HepG2 (cell line): Measurements from ENCODE around the gene KCTD14. TPM values are rescaled to one million over a fixed set of nuclear protein-coding genes. Genes with fewer than 3 reads are reported as not detected.

Experiments used
- CBX1 ChIP-seq: IDR thresholded peaks from one replicate; pipeline ENCODE4 v1.6.1; 2016; ENCODE audit warnings: antibody characterized with exemption, low read depth
- FUBP1 ChIP-seq: sonication (generic); formaldehyde crosslinking; IDR thresholded peaks from 2 replicates; pipeline ENCODE4 v1.5.1; 2020; ENCODE audit warnings: missing genetic modification reagents, mild to moderate bottlenecking, borderline replicate concordance
- GMEB1 ChIP-seq: sonication (generic); formaldehyde crosslinking; IDR thresholded peaks from 2 replicates; pipeline ENCODE4 v1.5.1; 2020; ENCODE audit warnings: missing genetic modification reagents, mild to moderate bottlenecking, borderline replicate concordance
- HNF1B ChIP-seq: sonication (generic); formaldehyde crosslinking; IDR thresholded peaks from 2 replicates; pipeline ENCODE4 v1.5.1; 2020; ENCODE audit warnings: mild to moderate bottlenecking, moderate library complexity, missing genetic modification reagents
- HOXD1 ChIP-seq: sonication (generic); formaldehyde crosslinking; IDR thresholded peaks from 2 replicates; pipeline ENCODE4 v1.5.0; 2020; ENCODE audit warnings: missing genetic modification reagents
- ISL2 ChIP-seq: sonication (generic); formaldehyde crosslinking; IDR thresholded peaks from 2 replicates; pipeline ENCODE4 v1.5.0; 2020; ENCODE audit warnings: missing genetic modification reagents
- KDM2A ChIP-seq: sonication (generic); formaldehyde crosslinking; IDR thresholded peaks from 2 replicates; pipeline ENCODE4 v1.4.0; 2020; ENCODE audit warnings: low read depth, missing genetic modification reagents, borderline replicate concordance
- KLF16 ChIP-seq, 2 experiments: sonication (generic) in 1 of 2; formaldehyde crosslinking in 1 of 2; IDR thresholded peaks; 2 replicates each; pipeline versions ENCODE4 v1.6.1 to v1.8.0; 2016 to 2023; ENCODE audit warnings: missing genetic modification reagents in 2 of 2, missing compliant biosample characterization in 1 of 2
- LCORL ChIP-seq, 2 experiments: fragments of 450-650 bp in 1 of 2; sonication (generic) in 1 of 2; formaldehyde crosslinking in 1 of 2; IDR thresholded peaks; 2 replicates each; pipeline versions ENCODE4 v1.5.0 to v1.6.1; 2017 to 2020; ENCODE audit warnings: antibody characterized with exemption in 1 of 2, missing genetic modification reagents in 1 of 2
- MEIS1 ChIP-seq: sonication (generic); formaldehyde crosslinking; IDR thresholded peaks from 2 replicates; pipeline ENCODE4 v1.9.0; 2021; ENCODE audit warnings: mild to moderate bottlenecking, missing genetic modification reagents, moderate library complexity, borderline replicate concordance
- NFIB ChIP-seq: sonication (generic); formaldehyde crosslinking; IDR thresholded peaks from 2 replicates; pipeline ENCODE4 v1.9.0; 2021; ENCODE audit warnings: missing genetic modification reagents, mild to moderate bottlenecking, borderline replicate concordance
- PCBP1 ChIP-seq: fragments of 200-400 bp; formaldehyde crosslinking; IDR thresholded peaks from 2 replicates; pipeline ENCODE4 v1.6.1; 2017; ENCODE audit warnings: mild to moderate bottlenecking, low read depth, low read length, borderline replicate concordance
- PITX1 ChIP-seq: sonication (generic); formaldehyde crosslinking; IDR thresholded peaks from 2 replicates; pipeline ENCODE4 v1.5.1; 2020; ENCODE audit warnings: mild to moderate bottlenecking, missing genetic modification reagents
- ZGPAT ChIP-seq: IDR thresholded peaks from 2 replicates; pipeline ENCODE4 v1.6.1; 2016; ENCODE audit warnings: mild to moderate bottlenecking
- ZNF12 ChIP-seq: sonication (generic); formaldehyde crosslinking; IDR thresholded peaks from 2 replicates; pipeline ENCODE4 v1.5.0; 2020; ENCODE audit warnings: missing genetic modification reagents
- ZNF292 ChIP-seq: sonication (generic); formaldehyde crosslinking; IDR thresholded peaks from 2 replicates; pipeline ENCODE4 v1.8.1; 2022; ENCODE audit warnings: mild to moderate bottlenecking, low read depth, missing genetic modification reagents, borderline replicate concordance
- ZNF350 ChIP-seq: sonication (generic); formaldehyde crosslinking; IDR thresholded peaks from 2 replicates; pipeline ENCODE4 v1.4.0; 2020; ENCODE audit warnings: mild to moderate bottlenecking, low read depth, missing genetic modification reagents, borderline replicate concordance
- ZNF501 ChIP-seq: sonication (generic); formaldehyde crosslinking; IDR thresholded peaks from 2 replicates; pipeline ENCODE4 v1.5.1; 2020; ENCODE audit warnings: mild to moderate bottlenecking, moderate library complexity, missing genetic modification reagents
- ZNF512 ChIP-seq: sonication (generic); formaldehyde crosslinking; IDR thresholded peaks from 2 replicates; pipeline ENCODE4 v1.4.0; 2020; ENCODE audit warnings: mild to moderate bottlenecking, missing genetic modification reagents
- ZNF619 ChIP-seq: sonication (generic); formaldehyde crosslinking; IDR thresholded peaks from 2 replicates; pipeline ENCODE4 v1.4.0; 2020; ENCODE audit warnings: mild to moderate bottlenecking, missing genetic modification reagents
- polyA plus RNA-seq, 8 experiments: library from polyadenylated mRNA; depleted of rRNA in 3 of 8; stranded (reverse) in 7 of 8; unstranded in 1 of 8; fragments of >200 nt; fragmentation: Illumina TruSeq in 4 of 8; extraction: Trizol in 4 of 8; gene quantifications; 2 replicates each; pipeline versions ENCODE4 v1.2.1 to v1.2.3, GENCODE V29; 2011 to 2016; ENCODE audit warnings: low read depth in 4 of 8, missing spikeins in 1 of 8, mixed read lengths in 1 of 8; ENCODE audit not compliant: insufficient read depth in 1 of 8
- total RNA-seq, 5 experiments: library from RNA; depleted of rRNA; stranded (reverse); fragments of >200 nt; fragmentation: Illumina TruSeq; extraction: Trizol; gene quantifications; 2 replicates each; pipeline ENCODE4 v1.2.3, GENCODE V29; 2016; ENCODE audit warnings: low read depth in 1 of 5

The KCTD14 gene
- total and polyA plus RNA-seq, 2 of the 13 experiments (the other 11 are each of a cell fraction or from before 2014, with no cell fraction given) = 10.3 to 15.6 TPM

- TF ChIP-seq PITX1 (CRISPR knock-in tag) (peak; percentile 63; the same call in 1 of the 2 replicates), HNF1B (CRISPR knock-in tag) (peak; percentile 62; the same call in 1 of the 2 replicates), ZNF512 (CRISPR knock-in tag) (peak; percentile 80; the same call in 1 of the 2 replicates), NFIB (CRISPR knock-in tag) (peak; percentile 69; the same call in 1 of the 2 replicates), ZNF619 (CRISPR knock-in tag) (0 out of 2 replicates have a peak, but pooled peaks have one; percentile 78), ZNF350 (CRISPR knock-in tag) (peak; percentile 85; the same call in 1 of the 2 replicates), ZNF292 (CRISPR knock-in tag) (peak; percentile 35; the same call in 1 of the 2 replicates), CBX1 (peak; percentile 16), HOXD1 (CRISPR knock-in tag) (0 out of 2 replicates have a peak, but pooled peaks have one; percentile 22), KDM2A (CRISPR knock-in tag) (peak; percentile 82), ZNF501 (CRISPR knock-in tag) (peak; percentile 83), PCBP1 (no peak), ISL2 (CRISPR knock-in tag) (peak; percentile 58; the same call in 1 of the 2 replicates), KLF16 (CRISPR knock-in tag; IDR thresholded peaks at IDR 0.05) (peak in 1 of 2 experiments; percentile 87; a peak in 1 of 4 replicates), ZNF12 (CRISPR knock-in tag) (0 out of 2 replicates have a peak, but pooled peaks have one; percentile 60), ZGPAT (peak; percentile 86; the same call in 1 of the 2 replicates), LCORL (IDR thresholded peaks at IDR 0.05) (no peak), LCORL (CRISPR knock-in tag; IDR thresholded peaks at IDR 0.05) (peak; percentile 86), MEIS1 (CRISPR knock-in tag) (peak; percentile 72), GMEB1 (CRISPR knock-in tag) (peak; percentile 61; the same call in 1 of the 2 replicates), FUBP1 (no peak)
Observed at GRCh38 chr11:78045851-78046485, 22.9 kb upstream of the KCTD14 start (continued).
